Stimulated activated CD4-positive, alpha-beta T cell treated with anti-CD3 and anti-CD28 coated beads, TNF-alpha, amount 100 ng/mL, for 1 hour (primary cell): ENCODE measurements around the gene PITPNM2.

ENCODE experiments used
- DNase-seq, 3 donors: peaks; one replicate each; pipeline ENCODE4 v3.0.0-alpha.2; 2020; ENCODE audit warnings: low read depth in 3 of 3, low spot score in 1 of 3

Gene PITPNM2

DNA sequence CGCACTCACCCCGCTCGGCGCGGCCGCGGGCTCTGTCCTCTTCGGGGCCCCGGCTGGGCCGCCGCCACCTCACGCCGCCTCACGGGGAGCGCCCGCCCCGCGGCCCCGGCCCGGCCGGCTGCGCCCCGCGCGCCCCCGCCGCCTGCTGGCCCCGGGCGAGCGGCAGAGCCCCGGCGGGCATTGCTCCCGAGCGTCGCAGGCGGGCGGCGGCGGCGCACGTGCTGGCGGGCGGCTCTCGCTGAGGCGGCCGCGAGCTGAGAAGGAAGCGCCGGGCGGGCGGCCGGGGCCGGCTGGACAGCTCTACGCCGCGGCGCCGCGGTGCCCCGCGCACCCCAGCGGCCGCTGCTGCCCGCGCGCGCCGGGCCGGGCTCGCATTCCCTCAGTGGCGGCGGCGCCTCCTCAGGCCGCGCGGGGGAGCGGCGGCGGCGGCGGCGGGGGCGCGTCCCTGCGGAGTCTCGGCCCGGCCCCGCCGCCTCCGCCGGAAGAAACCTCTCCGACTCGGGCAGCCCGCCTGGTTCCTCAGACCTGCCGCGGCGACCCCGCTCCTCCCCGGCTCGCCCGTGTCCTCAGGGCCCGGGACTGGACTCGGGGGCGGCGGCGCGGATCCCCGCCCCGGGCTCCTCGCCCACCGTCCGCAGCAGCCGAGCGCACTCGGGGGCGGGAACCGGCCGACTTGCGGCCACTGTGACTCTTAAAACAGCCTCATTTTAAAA lies at the start of gene PITPNM2:
PITPNM2 (minus strand) TSS at position 347 of the 713 bp plus-strand sequence. CDS start 116,500 bp downstream, outside the sequence.
- DNase-seq = peak; percentile 8 to 54 (median 29)

GRCh38 chr12:123200414-123200813 lies 49.5 kb upstream of the PITPNM2 start:
- no peak for DNase-seq

GRCh38 chr12:123199936-123200335 lies 49.0 kb upstream of the PITPNM2 start:
- no peak for DNase-seq

DNA sequence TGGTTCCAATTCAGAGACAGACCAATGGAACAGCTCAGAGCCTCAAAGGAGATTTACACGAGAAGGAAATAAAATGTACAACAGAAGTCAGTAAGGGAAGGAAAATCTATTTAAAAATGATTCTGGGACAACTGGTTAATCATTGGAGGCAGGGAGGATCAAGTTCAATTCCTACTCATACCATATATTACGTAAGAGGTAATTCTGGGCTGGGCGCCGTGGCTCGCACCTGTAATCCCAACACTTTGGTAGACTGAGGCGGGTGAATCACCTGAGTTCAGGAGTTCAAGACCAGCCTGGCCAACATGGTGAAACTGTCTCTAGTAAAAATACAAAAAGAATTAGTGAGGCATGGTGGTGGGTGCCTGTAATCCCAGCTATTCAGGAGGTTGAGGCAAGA lies 36.7 kb upstream of the PITPNM2 start:
- DNase-seq = no peak

GRCh38 chr12:123180171-123180570 lies 29.3 kb upstream of the PITPNM2 start:
- no peak for DNase-seq

- no peak for DNase-seq
Measured at GRCh38 chr12:123171967-123172366, 21.1 kb upstream of the PITPNM2 start.

DNA sequence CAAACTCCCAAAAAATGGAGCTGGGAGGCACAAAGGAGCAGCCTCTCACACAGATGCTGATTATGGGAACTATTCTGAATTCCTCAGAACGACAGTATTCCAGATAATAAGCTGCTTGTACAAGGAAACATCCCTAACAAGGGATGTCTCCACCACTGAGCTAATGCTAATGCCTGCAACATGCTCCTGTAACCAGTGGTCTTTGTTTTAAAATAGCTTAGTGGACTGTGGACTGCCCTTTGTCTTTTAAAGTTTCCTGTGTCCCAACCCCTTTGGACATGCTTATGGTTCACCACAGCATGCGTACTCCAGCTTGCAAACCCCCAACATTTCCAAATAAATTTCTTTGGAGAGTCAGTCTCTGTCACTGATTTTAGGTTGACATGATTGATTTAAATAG lies 16.4 kb upstream of the PITPNM2 start:
- DNase-seq = no peak

DNA sequence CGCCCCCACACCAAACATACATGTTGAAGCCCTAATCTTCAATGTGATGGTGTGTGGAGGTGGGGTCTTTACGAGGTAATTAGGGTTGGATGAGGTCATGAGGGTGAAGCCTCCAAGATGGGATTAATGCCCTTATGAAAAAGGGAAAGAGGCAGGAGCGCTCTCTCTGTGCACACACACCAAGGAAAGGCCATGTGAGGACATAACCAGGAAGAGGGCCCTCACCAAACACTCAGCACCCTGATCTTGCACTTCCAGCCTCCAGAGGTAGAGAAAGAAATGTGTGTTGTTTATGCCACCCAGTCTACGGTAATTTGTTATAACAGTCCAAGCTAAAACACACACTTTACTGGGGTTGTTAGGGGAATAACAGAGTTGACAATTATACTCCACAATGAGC lies 14.6 kb upstream of the PITPNM2 start:
- DNase-seq = no peak

- DNase-seq = no peak
Measured at GRCh38 chr12:123164710-123165261, 13.9 kb upstream of the PITPNM2 start.

- no peak for DNase-seq
Measured at GRCh38 chr12:123164222-123164621, 13.3 kb upstream of the PITPNM2 start.

DNA sequence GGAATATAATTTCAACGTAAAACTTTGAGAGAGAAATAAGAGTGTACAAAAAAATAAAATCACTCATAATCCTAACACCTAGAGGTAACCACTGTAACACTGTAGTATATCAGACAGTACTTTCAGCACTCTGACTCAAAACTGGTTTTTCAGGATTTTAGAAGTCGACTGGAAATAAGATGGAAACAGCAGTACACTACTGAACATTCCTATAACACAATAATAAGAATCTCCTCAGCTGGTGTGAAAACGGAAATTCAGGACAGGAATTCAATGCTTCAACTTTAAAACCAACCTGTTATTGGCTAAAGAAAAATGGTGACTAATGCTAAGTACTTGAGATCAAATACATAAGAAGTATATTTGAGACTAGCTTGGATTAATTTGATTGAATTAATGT lies 12.3 kb upstream of the PITPNM2 start:
- DNase-seq = no peak

GRCh38 chr12:123160801-123161487 lies 10.1 kb upstream of the PITPNM2 start:
- no peak for DNase-seq

DNA sequence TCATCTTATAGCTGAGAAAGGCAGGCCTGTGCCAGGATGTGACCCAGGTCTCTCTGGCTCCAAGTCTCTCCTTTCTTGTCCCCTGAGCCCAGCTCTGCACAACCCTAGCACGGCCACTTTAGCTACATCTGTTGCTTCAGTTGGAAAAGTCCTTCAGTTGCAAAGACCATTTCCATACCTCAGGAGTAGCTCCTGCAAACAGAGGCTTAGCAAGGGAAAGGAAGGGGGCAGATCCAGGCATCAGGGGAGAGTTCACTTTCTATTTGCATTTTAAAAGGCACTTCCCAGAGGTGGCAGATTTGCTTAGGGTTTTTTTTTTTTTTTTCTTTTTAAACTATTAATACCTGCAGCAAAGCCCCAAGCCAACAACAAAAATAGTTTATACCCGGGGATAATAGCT lies 3.0 kb upstream of the PITPNM2 start:
- DNase-seq = no peak

DNA sequence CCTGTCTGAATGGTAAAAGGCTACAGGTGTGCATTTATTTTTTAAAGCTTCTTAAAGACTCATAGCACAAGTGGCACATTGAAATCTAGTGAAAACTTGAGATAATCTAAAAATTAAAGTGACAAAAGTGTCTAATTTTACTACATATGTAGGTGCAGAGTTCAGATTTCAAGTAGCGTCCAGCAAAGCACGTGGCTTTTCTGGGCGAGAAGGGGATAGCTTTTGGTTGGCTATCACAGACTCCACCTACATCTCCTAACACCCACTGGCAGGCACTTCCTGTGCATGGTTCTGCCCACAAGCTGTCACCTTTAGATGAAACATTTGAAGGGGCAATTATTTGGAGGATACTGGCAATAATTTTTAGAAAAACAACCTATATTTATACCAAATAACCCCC lies 1.9 kb upstream of the PITPNM2 start:
- no peak for DNase-seq

GRCh38 chr12:123151457-123152454 lies 866 bp upstream of the PITPNM2 start:
- DNase-seq = no peak

DNA sequence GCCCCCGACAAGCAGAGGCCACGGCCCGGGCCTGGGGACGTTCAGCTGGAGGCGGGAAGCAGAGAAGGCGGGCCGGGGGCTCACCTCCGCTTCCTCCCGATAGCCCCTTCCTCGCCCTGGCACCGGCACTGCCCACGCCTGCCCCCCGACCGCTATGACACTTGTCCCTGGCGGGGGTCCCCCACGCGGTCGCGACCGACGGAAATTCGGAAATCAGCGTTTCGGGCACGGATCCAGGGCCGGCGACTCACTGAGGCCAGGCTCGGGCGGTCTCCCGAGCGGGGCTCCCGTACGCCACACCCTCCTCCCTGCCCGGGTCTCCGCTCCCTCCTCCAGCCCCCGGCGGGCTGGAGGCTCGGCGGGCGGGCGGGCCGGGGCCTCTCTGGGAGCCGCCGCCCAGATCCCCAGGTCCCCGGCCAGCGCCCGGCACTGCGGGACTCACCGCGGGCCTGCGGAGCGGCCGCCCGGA lies 581 bp downstream of the PITPNM2 start:
- no peak for DNase-seq

DNA sequence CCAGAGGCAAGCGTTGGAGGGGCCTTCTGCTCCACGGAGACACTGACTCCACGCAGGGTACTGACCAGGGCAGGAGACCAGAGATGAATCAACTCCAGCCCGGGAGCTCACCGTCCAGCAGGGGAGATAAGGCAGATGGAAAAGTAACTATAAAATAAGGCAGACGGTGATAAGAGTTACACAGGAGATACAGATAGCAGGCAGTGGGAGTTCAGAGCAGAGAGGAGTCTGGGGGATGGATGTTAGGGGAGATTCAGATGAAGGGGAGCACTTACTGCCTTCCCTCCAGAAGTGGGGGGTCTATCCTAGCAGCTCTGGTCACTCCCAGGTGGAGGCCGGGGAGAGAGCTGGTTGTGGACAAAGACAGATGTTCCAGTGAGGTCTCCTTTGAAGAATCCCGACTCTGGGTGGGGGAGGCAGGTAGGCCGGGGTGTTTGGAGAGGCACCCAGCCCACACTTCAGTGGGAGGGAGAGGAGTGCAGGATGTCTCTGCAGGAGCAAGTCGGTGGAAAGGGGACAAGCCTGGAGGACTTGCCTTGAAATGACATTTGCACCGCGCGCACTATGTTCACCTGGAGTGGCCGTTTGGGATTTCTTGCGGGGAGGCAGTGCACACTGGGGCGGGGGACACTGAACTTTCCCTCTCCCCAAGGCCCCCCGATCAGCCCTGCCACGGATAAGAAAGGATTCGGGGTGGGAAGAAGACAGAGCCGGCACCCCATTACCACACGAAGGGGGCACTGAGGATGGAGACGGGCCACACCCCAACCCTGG lies 1.2 kb downstream of the PITPNM2 start:
- DNase-seq = no peak

GRCh38 chr12:123149088-123149487 lies 1.8 kb downstream of the PITPNM2 start:
- DNase-seq = no peak

GRCh38 chr12:123148655-123149054 lies 2.2 kb downstream of the PITPNM2 start:
- DNase-seq = no peak

DNA sequence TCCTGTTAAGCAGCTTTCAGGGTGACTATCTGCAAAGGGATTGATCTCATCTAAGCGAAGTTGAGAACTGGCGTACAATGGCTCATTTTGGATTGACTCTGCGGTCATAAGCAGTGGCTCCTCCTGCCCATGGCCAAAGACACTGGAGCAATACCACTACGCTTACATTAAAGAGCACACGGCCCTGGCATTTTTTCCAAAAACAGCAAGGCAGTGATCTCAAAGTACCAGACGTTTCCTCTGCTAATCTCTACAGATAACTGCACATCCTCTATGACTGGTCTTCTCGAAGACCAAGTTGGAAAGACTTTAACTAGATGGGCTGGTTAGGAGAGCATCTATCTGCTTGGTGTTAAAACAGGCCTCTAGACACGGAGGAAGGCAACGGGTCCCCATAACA lies 2.7 kb downstream of the PITPNM2 start:
- no peak for DNase-seq
